ENCODE results near the gene CGB1. TPM values are rescaled to one million over a fixed set of nuclear protein-coding genes. Genes with fewer than 3 reads are reported as not detected.

The CGB1 gene
- total and polyA plus RNA-seq, 2 of the 13 experiments (the other 11 are each of a cell fraction or from before 2014, with no cell fraction given): not detected

DNA sequence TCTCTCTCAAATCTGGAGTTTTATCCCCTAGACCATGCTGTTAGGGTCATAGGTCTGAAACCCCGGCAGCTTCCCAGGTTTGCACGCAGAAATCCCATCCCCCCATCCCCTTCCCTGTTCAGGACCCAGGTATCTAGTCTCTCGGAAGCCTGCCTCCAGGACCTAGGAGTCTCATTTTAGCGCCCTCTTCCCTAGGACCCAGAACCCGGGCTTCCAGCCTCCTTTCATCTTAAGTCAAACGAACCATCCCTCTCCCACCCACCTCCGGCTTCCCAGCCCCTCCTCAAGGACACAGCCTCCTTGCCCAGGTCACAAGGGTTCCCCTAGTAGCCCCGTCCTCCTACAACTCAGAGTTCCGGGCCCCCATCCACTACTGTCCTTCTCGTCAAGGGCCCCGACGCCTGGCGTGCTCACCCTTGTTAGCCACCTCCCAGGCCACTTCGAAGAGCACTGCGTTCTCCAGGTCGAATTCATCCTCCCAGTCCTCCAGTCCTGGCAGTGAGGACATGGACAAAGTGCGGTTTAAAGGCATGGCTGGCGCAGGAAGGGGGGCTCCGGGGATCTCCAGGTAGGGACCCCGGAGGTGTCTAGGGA is 44.0 kb downstream of the CGB1 start (continued):
- TF ChIP-seq ZNF691 (CRISPR knock-in tag; IDR thresholded peaks at IDR 0.05; ENCODE audit: borderline replicate concordance, low read depth) (no peak), BRD4 (CRISPR knock-in tag; IDR thresholded peaks at IDR 0.05) (no peak), NBN (conservative IDR thresholded peaks at IDR 0.05) (no peak), ZNF605 (CRISPR knock-in tag; IDR thresholded peaks at IDR 0.05) (no peak), PRDM10 (CRISPR knock-in tag; IDR thresholded peaks at IDR 0.05; ENCODE audit: low read depth) (no peak), ZSCAN22 (CRISPR knock-in tag; IDR thresholded peaks at IDR 0.05) (no peak), KDM5A (IDR thresholded peaks at IDR 0.05; ENCODE audit: borderline replicate concordance, low read length) (no peak), TEAD2 (CRISPR knock-in tag; IDR thresholded peaks at IDR 0.05) (no peak), MEIS1 (CRISPR knock-in tag; IDR thresholded peaks at IDR 0.05; ENCODE audit: borderline replicate concordance) (no peak), AGO1 (IDR thresholded peaks at IDR 0.05; ENCODE audit: low read depth, low read length, poor library complexity, severe bottlenecking) (no peak), NFE2L2 (IDR thresholded peaks at IDR 0.05; ENCODE audit: low read length) (no peak), ZNF761 (CRISPR knock-in tag; conservative IDR thresholded peaks at IDR 0.05) (no peak), SNAI1 (CRISPR knock-in tag; IDR thresholded peaks at IDR 0.05; ENCODE audit: borderline replicate concordance) (no peak), POLR2G (IDR thresholded peaks at IDR 0.05; ENCODE audit: low read depth, low read length) (no peak), ZNF768 (CRISPR knock-in tag; IDR thresholded peaks at IDR 0.05) (0 out of 2 replicates have a peak, but pooled peaks have one; percentile 42)
- TF ChIP-seq, protein P1, sequence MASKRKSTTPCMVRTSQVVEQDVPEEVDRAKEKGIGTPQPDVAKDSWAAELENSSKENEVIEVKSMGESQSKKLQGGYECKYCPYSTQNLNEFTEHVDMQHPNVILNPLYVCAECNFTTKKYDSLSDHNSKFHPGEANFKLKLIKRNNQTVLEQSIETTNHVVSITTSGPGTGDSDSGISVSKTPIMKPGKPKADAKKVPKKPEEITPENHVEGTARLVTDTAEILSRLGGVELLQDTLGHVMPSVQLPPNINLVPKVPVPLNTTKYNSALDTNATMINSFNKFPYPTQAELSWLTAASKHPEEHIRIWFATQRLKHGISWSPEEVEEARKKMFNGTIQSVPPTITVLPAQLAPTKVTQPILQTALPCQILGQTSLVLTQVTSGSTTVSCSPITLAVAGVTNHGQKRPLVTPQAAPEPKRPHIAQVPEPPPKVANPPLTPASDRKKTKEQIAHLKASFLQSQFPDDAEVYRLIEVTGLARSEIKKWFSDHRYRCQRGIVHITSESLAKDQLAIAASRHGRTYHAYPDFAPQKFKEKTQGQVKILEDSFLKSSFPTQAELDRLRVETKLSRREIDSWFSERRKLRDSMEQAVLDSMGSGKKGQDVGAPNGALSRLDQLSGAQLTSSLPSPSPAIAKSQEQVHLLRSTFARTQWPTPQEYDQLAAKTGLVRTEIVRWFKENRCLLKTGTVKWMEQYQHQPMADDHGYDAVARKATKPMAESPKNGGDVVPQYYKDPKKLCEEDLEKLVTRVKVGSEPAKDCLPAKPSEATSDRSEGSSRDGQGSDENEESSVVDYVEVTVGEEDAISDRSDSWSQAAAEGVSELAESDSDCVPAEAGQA (IDR thresholded peaks at IDR 0.05; ENCODE audit: low read depth): no peak
- TF ChIP-seq, protein P1 (CRISPR knock-in tag; IDR thresholded peaks at IDR 0.05; ENCODE audit: borderline replicate concordance): no peak
- TF ChIP-seq, protein P2, sequence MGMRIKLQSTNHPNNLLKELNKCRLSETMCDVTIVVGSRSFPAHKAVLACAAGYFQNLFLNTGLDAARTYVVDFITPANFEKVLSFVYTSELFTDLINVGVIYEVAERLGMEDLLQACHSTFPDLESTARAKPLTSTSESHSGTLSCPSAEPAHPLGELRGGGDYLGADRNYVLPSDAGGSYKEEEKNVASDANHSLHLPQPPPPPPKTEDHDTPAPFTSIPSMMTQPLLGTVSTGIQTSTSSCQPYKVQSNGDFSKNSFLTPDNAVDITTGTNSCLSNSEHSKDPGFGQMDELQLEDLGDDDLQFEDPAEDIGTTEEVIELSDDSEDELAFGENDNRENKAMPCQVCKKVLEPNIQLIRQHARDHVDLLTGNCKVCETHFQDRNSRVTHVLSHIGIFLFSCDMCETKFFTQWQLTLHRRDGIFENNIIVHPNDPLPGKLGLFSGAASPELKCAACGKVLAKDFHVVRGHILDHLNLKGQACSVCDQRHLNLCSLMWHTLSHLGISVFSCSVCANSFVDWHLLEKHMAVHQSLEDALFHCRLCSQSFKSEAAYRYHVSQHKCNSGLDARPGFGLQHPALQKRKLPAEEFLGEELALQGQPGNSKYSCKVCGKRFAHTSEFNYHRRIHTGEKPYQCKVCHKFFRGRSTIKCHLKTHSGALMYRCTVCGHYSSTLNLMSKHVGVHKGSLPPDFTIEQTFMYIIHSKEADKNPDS (CRISPR knock-in tag; IDR thresholded peaks at IDR 0.05): no peak
